ENCODE data around the gene SORCS1. TPM values are rescaled to one million over a fixed set of nuclear protein-coding genes. Genes with fewer than 3 reads are reported as not detected.

The SORCS1 gene
- total and polyA plus RNA-seq, 2 donors (not counting 1 experiment from before 2014, with no cell fraction given): under 0.01 to 0.01 TPM

DNA sequence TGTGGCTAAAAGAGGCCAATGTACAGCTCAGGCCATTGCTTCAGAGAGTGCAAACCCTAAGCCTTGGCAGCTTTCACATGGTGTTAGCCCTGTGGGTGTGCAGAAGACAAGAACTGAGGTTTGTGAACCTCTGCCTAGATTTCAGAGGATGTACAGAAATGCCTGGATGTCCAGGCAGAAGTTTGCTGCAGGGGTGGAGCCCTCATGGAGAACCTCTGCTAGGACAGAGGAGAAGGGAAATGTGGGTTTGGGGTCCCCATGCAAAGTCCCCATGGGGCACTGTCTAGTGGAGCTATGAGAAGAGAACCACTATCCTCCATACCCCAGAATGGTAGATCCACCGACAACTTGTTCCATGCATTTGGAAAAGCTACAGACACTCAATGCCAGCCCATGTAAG lies 12.4 kb downstream of the SORCS1 start:
- Histone ChIP-seq H3K4me2 (ENCODE audit: extremely low read depth, insufficient read depth, low read length) (no peak overlapping the region), H3K79me2 (ENCODE audit: control insufficient read depth, insufficient read depth, low read length) (no peaks in the 10 kb centered on the region), H4K20me1 (ENCODE audit: control insufficient read depth, extremely low read depth, insufficient read depth, low read length) (no peaks in the 10 kb centered on the region), H3K4me1 (ENCODE audit: control insufficient read depth, extremely low read depth, insufficient read depth, low read length) (no peaks in the 10 kb centered on the region), H3K36me3 (ENCODE audit: control insufficient read depth, insufficient read depth, low read length) (no peaks in the 10 kb centered on the region), H3K27me3 (ENCODE audit: control insufficient read depth, insufficient read depth, low read length) (no peaks in the 10 kb centered on the region), H3K9me3 (ENCODE audit: control insufficient read depth, insufficient read depth, low read depth, low read length) (no peaks in the 10 kb centered on the region), H3K27ac (ENCODE audit: insufficient read depth, low read length) (no peak overlapping the region), H3K9ac (ENCODE audit: insufficient read depth, low read length) (no peak overlapping the region), H3K4me3 (replicated peaks in 1 of 4; ENCODE audit: control extremely low read depth in 1 of 4, insufficient read depth in 1 of 4, low read depth in 3 of 4, low read length in 4 of 4) (no peak overlapping the region), H2AFZ (ENCODE audit: low read length) (no peak overlapping the region)
- TF ChIP-seq EZH2 (IDR thresholded peaks at IDR 0.05; ENCODE audit: low read length, missing control alignments): no peak
- TF ChIP-seq, protein P1, sequence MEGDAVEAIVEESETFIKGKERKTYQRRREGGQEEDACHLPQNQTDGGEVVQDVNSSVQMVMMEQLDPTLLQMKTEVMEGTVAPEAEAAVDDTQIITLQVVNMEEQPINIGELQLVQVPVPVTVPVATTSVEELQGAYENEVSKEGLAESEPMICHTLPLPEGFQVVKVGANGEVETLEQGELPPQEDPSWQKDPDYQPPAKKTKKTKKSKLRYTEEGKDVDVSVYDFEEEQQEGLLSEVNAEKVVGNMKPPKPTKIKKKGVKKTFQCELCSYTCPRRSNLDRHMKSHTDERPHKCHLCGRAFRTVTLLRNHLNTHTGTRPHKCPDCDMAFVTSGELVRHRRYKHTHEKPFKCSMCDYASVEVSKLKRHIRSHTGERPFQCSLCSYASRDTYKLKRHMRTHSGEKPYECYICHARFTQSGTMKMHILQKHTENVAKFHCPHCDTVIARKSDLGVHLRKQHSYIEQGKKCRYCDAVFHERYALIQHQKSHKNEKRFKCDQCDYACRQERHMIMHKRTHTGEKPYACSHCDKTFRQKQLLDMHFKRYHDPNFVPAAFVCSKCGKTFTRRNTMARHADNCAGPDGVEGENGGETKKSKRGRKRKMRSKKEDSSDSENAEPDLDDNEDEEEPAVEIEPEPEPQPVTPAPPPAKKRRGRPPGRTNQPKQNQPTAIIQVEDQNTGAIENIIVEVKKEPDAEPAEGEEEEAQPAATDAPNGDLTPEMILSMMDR (conservative IDR thresholded peaks at IDR 0.05 in 1 of 2, IDR thresholded peaks at IDR 0.05 in 1 of 2; ENCODE audit: low read depth in 1 of 2, low read length in 2 of 2): no peak
- DNase-seq (ENCODE audit: low read depth in 2 of 2): no peak

DNA sequence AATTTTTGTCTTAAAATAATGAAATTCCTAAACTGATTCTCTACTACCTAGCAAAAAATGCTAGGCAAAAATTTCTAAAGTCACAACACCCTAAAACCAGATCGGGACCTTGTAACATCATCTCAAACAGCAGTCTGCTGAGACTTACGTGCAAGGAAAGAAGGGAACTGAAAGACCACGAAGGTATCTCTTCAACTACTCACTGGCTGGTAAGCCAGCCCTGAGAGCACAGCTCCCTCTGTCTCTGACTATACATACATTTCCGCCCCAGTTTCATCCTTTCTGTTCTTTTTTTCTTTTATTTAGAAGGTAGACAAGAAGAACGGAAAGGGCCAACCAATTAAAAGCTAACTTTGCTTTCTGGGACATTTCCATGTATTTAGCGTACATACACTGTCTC lies 15.6 kb downstream of the SORCS1 start:
- no peak for DNase-seq (ENCODE audit: low read depth in 2 of 2)
- Histone ChIP-seq H3K27me3 (ENCODE audit: control insufficient read depth, insufficient read depth, low read length) (no peaks in the 10 kb centered on the region), H3K4me1 (ENCODE audit: control insufficient read depth, extremely low read depth, insufficient read depth, low read length) (no peaks in the 10 kb centered on the region), H3K27ac (ENCODE audit: insufficient read depth, low read length) (no peak overlapping the region), H4K20me1 (ENCODE audit: control insufficient read depth, extremely low read depth, insufficient read depth, low read length) (no peaks in the 10 kb centered on the region), H3K9ac (ENCODE audit: insufficient read depth, low read length) (no peak overlapping the region), H2AFZ (ENCODE audit: low read length) (no peak overlapping the region), H3K4me3 (replicated peaks in 1 of 4; ENCODE audit: control extremely low read depth in 1 of 4, insufficient read depth in 1 of 4, low read depth in 3 of 4, low read length in 4 of 4) (no peak overlapping the region), H3K4me2 (ENCODE audit: extremely low read depth, insufficient read depth, low read length) (no peak overlapping the region), H3K9me3 (ENCODE audit: control insufficient read depth, insufficient read depth, low read depth, low read length) (no peaks in the 10 kb centered on the region), H3K36me3 (ENCODE audit: control insufficient read depth, insufficient read depth, low read length) (no peaks in the 10 kb centered on the region), H3K79me2 (ENCODE audit: control insufficient read depth, insufficient read depth, low read length) (no peaks in the 10 kb centered on the region)
- TF ChIP-seq, protein P1 (conservative IDR thresholded peaks at IDR 0.05 in 1 of 2, IDR thresholded peaks at IDR 0.05 in 1 of 2; ENCODE audit: low read depth in 1 of 2, low read length in 2 of 2): no peak
- no peak for TF ChIP-seq EZH2 (IDR thresholded peaks at IDR 0.05; ENCODE audit: low read length, missing control alignments)

DNA sequence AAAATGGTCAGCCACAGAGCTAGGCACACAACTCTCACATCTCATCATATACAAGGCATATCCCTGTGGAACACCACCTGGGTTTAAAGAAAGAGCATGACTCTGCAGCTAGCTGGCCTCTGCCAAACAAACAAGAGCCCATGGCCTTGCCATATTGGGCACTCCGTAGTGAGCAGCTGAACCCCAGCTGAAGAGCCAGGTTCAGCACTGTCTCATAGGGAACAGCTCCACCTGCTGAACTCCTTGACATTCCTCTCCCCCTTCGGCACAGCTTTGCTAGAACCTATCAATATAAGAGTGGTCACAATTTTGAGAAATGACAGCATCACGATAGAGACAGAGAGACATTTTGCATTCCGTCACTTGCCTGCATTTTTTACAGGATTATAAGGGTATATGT lies 20.0 kb downstream of the SORCS1 start:
- H3K4me1 ChIP-seq (ENCODE audit: control insufficient read depth, extremely low read depth, insufficient read depth, low read length): no peaks in the 10 kb centered on the region
- no peak for DNase-seq (ENCODE audit: low read depth in 2 of 2)
- TF ChIP-seq EZH2 (IDR thresholded peaks at IDR 0.05; ENCODE audit: low read length, missing control alignments): no peak
- TF ChIP-seq, protein P1 (conservative IDR thresholded peaks at IDR 0.05 in 1 of 2, IDR thresholded peaks at IDR 0.05 in 1 of 2; ENCODE audit: low read depth in 1 of 2, low read length in 2 of 2): no peak

More for the DNA sequence above, 20.0 kb downstream of the SORCS1 start:
- no peaks in the 10 kb centered on the region for H3K9me3 ChIP-seq (ENCODE audit: control insufficient read depth, insufficient read depth, low read depth, low read length)
- no peak overlapping the region for H3K27ac ChIP-seq (ENCODE audit: insufficient read depth, low read length)
- H3K4me2 ChIP-seq (ENCODE audit: extremely low read depth, insufficient read depth, low read length): no peak overlapping the region
- H3K9ac ChIP-seq (ENCODE audit: insufficient read depth, low read length): no peak overlapping the region
- no peaks in the 10 kb centered on the region for H3K36me3 ChIP-seq (ENCODE audit: control insufficient read depth, insufficient read depth, low read length)
- H2AFZ ChIP-seq (ENCODE audit: low read length): no peak overlapping the region
- no peaks in the 10 kb centered on the region for H3K79me2 ChIP-seq (ENCODE audit: control insufficient read depth, insufficient read depth, low read length)
- H3K4me3 ChIP-seq (replicated peaks in 1 of 4; ENCODE audit: control extremely low read depth in 1 of 4, insufficient read depth in 1 of 4, low read depth in 3 of 4, low read length in 4 of 4): no peak overlapping the region
- no peaks in the 10 kb centered on the region for H4K20me1 ChIP-seq (ENCODE audit: control insufficient read depth, extremely low read depth, insufficient read depth, low read length)
- H3K27me3 ChIP-seq (ENCODE audit: control insufficient read depth, insufficient read depth, low read length): no peaks in the 10 kb centered on the region
